ENCODE results near the gene EPHB1. TPM values are rescaled to one million over a fixed set of nuclear protein-coding genes. Genes with fewer than 3 reads are reported as not detected.

Gene EPHB1
- polyA plus RNA-seq, 1 of the 3 experiments (the other 2 are of a cell fraction) = 1.2 TPM

GRCh38 chr3:134892326-134892725 is 97.3 kb downstream of the EPHB1 start:
- Histone ChIP-seq H3K36me3 (replicated peaks in 1 of 2; ENCODE audit: control insufficient read depth in 1 of 2, insufficient read depth in 2 of 2, low read length in 1 of 2) (no peaks in the 10 kb centered on the region), H3K27ac (ENCODE audit: low read depth in 2 of 2, low read length in 1 of 2) (no peak overlapping the region), H3K79me2 (ENCODE audit: insufficient read depth) (no peaks in the 10 kb centered on the region), H3K9me3 (no peaks in the 10 kb centered on the region), H3K4me1 (ENCODE audit: control insufficient read depth in 1 of 2, insufficient read depth in 2 of 2, low read depth in 1 of 2, low read length in 1 of 2) (no peaks in the 10 kb centered on the region), H3K27me3 (ENCODE audit: insufficient read depth) (no peaks in the 10 kb centered on the region), H3K4me2 (no peak overlapping the region), H3K4me3 (ENCODE audit: low read depth in 2 of 2, low read length in 1 of 2) (no peak overlapping the region), H3F3A (replicated peaks; ENCODE audit: insufficient read depth) (no peaks in the 10 kb centered on the region), H2AFZ (ENCODE audit: low read depth) (no peak overlapping the region), H3K9ac (no peak overlapping the region), H4K20me1 (ENCODE audit: insufficient read depth) (no peaks in the 10 kb centered on the region), H3K9me2 (no peaks in the 10 kb centered on the region)
- 41% methylated on average over 2 of the region's 2 CpGs for WGBS (ENCODE audit: low lambda C conversion rate)
- CTCF ChIA-PET = no interaction called here
- TF ChIP-seq GATA2 (CRISPR knock-in tag; IDR thresholded peaks at IDR 0.05) (no peak), REST (IDR thresholded peaks at IDR 0.05; ENCODE audit: low read depth, low read length) (no peak), TCF12 (IDR thresholded peaks at IDR 0.05) (no peak), NFIC (IDR thresholded peaks at IDR 0.05; ENCODE audit: borderline replicate concordance) (no peak), RFX5 (IDR thresholded peaks at IDR 0.05; ENCODE audit: low read length) (no peak), TEAD4 (IDR thresholded peaks at IDR 0.05; ENCODE audit: borderline replicate concordance, insufficient read depth) (no peak), ZBTB33 (IDR thresholded peaks at IDR 0.05; ENCODE audit: borderline replicate concordance, low read depth) (no peak), TAF1 (IDR thresholded peaks at IDR 0.05; ENCODE audit: borderline replicate concordance, low read depth, low read length) (no peak), CTCF (IDR thresholded peaks at IDR 0.05) (no peak), RAD21 (IDR thresholded peaks at IDR 0.05; ENCODE audit: low read length) (no peak), ELF1 (IDR thresholded peaks at IDR 0.05) (no peak), YY1 (IDR thresholded peaks at IDR 0.05; ENCODE audit: low read depth) (no peak)
- TF ChIP-seq, protein P1, sequence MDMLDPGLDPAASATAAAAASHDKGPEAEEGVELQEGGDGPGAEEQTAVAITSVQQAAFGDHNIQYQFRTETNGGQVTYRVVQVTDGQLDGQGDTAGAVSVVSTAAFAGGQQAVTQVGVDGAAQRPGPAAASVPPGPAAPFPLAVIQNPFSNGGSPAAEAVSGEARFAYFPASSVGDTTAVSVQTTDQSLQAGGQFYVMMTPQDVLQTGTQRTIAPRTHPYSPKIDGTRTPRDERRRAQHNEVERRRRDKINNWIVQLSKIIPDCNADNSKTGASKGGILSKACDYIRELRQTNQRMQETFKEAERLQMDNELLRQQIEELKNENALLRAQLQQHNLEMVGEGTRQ (IDR thresholded peaks at IDR 0.05; ENCODE audit: borderline replicate concordance, low read depth, low read length) = no peak
- TF ChIP-seq, protein P2, sequence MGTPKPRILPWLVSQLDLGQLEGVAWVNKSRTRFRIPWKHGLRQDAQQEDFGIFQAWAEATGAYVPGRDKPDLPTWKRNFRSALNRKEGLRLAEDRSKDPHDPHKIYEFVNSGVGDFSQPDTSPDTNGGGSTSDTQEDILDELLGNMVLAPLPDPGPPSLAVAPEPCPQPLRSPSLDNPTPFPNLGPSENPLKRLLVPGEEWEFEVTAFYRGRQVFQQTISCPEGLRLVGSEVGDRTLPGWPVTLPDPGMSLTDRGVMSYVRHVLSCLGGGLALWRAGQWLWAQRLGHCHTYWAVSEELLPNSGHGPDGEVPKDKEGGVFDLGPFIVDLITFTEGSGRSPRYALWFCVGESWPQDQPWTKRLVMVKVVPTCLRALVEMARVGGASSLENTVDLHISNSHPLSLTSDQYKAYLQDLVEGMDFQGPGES (IDR thresholded peaks at IDR 0.05; ENCODE audit: low read depth, low read length) = no peak
- TF ChIP-seq, protein P3, sequence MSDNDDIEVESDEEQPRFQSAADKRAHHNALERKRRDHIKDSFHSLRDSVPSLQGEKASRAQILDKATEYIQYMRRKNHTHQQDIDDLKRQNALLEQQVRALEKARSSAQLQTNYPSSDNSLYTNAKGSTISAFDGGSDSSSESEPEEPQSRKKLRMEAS (IDR thresholded peaks at IDR 0.05; ENCODE audit: low read depth) = no peak
- DNase-seq = no peak
- POLR2A ChIA-PET = no interaction called here
